A549 (cell line): Measurements from ENCODE around the gene HS3ST5. TPM values are rescaled to one million over a fixed set of nuclear protein-coding genes. Genes with fewer than 3 reads are reported as not detected.

Experiments used
- ATAC-seq, 2 experiments: fragments of 200-7000 bp in 1 of 2; fragments of >200 bp in 1 of 2; cut with Nextera tagmentation in 1 of 2; cut with Tn5 transposase in 1 of 2; 3 replicates each; pipeline versions ENCODE4 v1.8.0 to v1.9.1; 2018 to 2020; ENCODE audit warnings: mild to moderate bottlenecking in 1 of 2, moderate library complexity in 1 of 2
- CTCF ChIA-PET: fragments of 300-600 bp; sonication (Branson Sonifier 250); formaldehyde crosslinking; extraction: SDS; loops from one replicate; lab custom pipeline; 2021; ENCODE audit warnings: antibody characterized with exemption, inconsistent platforms; lab: Yijun Ruan, JAX
- POLR2A ChIA-PET: fragments of 350-600 bp; formaldehyde crosslinking; extraction: SDS; loops from one replicate; lab custom pipeline; 2021; ENCODE audit warnings: antibody characterized with exemption, inconsistent platforms; lab: Yijun Ruan, JAX
- DNase-seq, 2 experiments: peaks; one replicate each; pipeline versions ENCODE4 v3.0.0 to v3.0.0-alpha.2; 2011 to 2016; ENCODE audit warnings: low read depth in 1 of 2, low spot score in 1 of 2
- FAIRE-seq: peaks from 2 replicates; lab custom pipeline; 2011; peaks lifted over from hg19 to GRCh38; lab: Jason Lieb, UNC
- H3K27ac ChIP-seq, 2 experiments: fragments of >200 bp; sonication (Bioruptor Twin); formaldehyde crosslinking; 3 replicates each; pipeline ENCODE4 v1.5.1; 2016 to 2017
- H3K4me1 ChIP-seq: fragments of >200 bp; sonication (Bioruptor Twin); formaldehyde crosslinking; 3 replicates; pipeline ENCODE4 v1.6.1; 2016
- H3K4me2 ChIP-seq: fragments of >200 bp; sonication (Bioruptor Twin); formaldehyde crosslinking; 3 replicates; pipeline ENCODE4 v1.6.1; 2016
- H3K4me3 ChIP-seq: fragments of >200 bp; sonication (Bioruptor Twin); formaldehyde crosslinking; 3 replicates; pipeline ENCODE4 v1.5.1; 2016
- H3K9me3 ChIP-seq: fragments of >200 bp; sonication (Bioruptor Twin); formaldehyde crosslinking; 3 replicates; pipeline ENCODE4 v1.6.1; 2016
- CBX2 ChIP-seq: fragments of 200-600 bp; sonication (generic); IDR thresholded peaks from 2 replicates; pipeline ENCODE4 v1.6.1; 2016; ENCODE audit warnings: low read depth, mild to moderate bottlenecking, borderline replicate concordance
- CBX8 ChIP-seq: fragments of 200-600 bp; sonication (generic); IDR thresholded peaks from 2 replicates; pipeline ENCODE4 v1.6.1; 2016
- CEBPB ChIP-seq, 2 experiments: fragments of >200 bp in 1 of 2; sonication (Bioruptor Twin) in 1 of 2; formaldehyde crosslinking in 1 of 2; IDR thresholded peaks; 2 replicates each; pipeline ENCODE4 v1.6.1; 2012 to 2016
- CHD2 ChIP-seq: fragments of 150-350 bp; IDR thresholded peaks from 2 replicates; pipeline ENCODE4 v1.6.1; 2014; ENCODE audit warnings: low read length; ENCODE audit not compliant: partially characterized antibody
- EP300 ChIP-seq, 2 experiments: fragments of >200 bp; sonication (Bioruptor Twin); formaldehyde crosslinking; IDR thresholded peaks; 2 replicates in 1 of 2; 3 replicates in 1 of 2; pipeline ENCODE4 v1.6.1; 2016 to 2017
- FOSB ChIP-seq: fragments of 250-450 bp; sonication (Bioruptor Pico); IDR thresholded peaks from 2 replicates; pipeline ENCODE4 v1.5.0; 2020; ENCODE audit warnings: mild to moderate bottlenecking, moderate library complexity
- FOSL2 ChIP-seq, 2 experiments: fragments of 450-650 bp in 1 of 2; fragments of >200 bp in 1 of 2; sonication (Bioruptor Twin) in 1 of 2; formaldehyde crosslinking; IDR thresholded peaks; 2 replicates each; pipeline versions ENCODE4 v1.5.0 to v1.6.1; 2016 to 2020; ENCODE audit warnings: mild to moderate bottlenecking in 1 of 2, moderate library complexity in 1 of 2
- FOXS1 ChIP-seq: fragments of 250-450 bp; sonication (Bioruptor Pico); IDR thresholded peaks from 2 replicates; pipeline ENCODE4 v1.5.0; 2020; ENCODE audit warnings: mild to moderate bottlenecking, moderate library complexity
- GATA3 ChIP-seq: IDR thresholded peaks from 2 replicates; pipeline ENCODE4 v1.6.1; 2012; ENCODE audit warnings: borderline replicate concordance
- HDAC2 ChIP-seq: fragments of 200-600 bp; sonication (generic); IDR thresholded peaks from 2 replicates; pipeline ENCODE4 v1.6.1; 2016
- HEYL ChIP-seq: fragments of 250-450 bp; sonication (Bioruptor Pico); IDR thresholded peaks from 2 replicates; pipeline ENCODE4 v1.8.0; 2021; ENCODE audit warnings: mild to moderate bottlenecking, moderate library complexity
- HOXB5 ChIP-seq: fragments of 250-450 bp; sonication (Bioruptor Pico); IDR thresholded peaks from 2 replicates; pipeline ENCODE4 v1.5.0; 2020; ENCODE audit warnings: mild to moderate bottlenecking, moderate library complexity
- NFE2L2 ChIP-seq: fragments of 150-350 bp; conservative IDR thresholded peaks from 2 replicates; pipeline ENCODE4 v1.6.1; 2014; ENCODE audit warnings: low read length
- NPAS2 ChIP-seq: fragments of 250-450 bp; sonication (Bioruptor Pico); IDR thresholded peaks from 2 replicates; pipeline ENCODE4 v1.8.0; 2022; ENCODE audit warnings: mild to moderate bottlenecking, moderate library complexity, borderline replicate concordance
- NR3C1 ChIP-seq: fragments of >200 bp; sonication (Bioruptor Twin); formaldehyde crosslinking; IDR thresholded peaks from 3 replicates; pipeline ENCODE4 v1.6.1; 2017
- POLR2A ChIP-seq: IDR thresholded peaks from 2 replicates; pipeline ENCODE4 v1.6.1; 2012; ENCODE audit warnings: mild to moderate bottlenecking, low read length
- RARB ChIP-seq: fragments of 250-450 bp; sonication (Bioruptor Pico); IDR thresholded peaks from 2 replicates; pipeline ENCODE4 v1.8.0; 2021; ENCODE audit warnings: mild to moderate bottlenecking, moderate library complexity
- RFX5 ChIP-seq: fragments of 450-650 bp; IDR thresholded peaks from 2 replicates; pipeline ENCODE4 v1.7.1; 2014; ENCODE audit warnings: antibody characterized with exemption, mild to moderate bottlenecking, moderate library complexity
- ZFP36 ChIP-seq: fragments of 450-650 bp; IDR thresholded peaks from 2 replicates; pipeline ENCODE4 v1.6.1; 2014; ENCODE audit warnings: borderline replicate concordance; ENCODE audit not compliant: partially characterized antibody
- ZSCAN20 ChIP-seq: fragments of 250-450 bp; sonication (Bioruptor Pico); IDR thresholded peaks from 2 replicates; pipeline ENCODE4 v1.8.0; 2022; ENCODE audit warnings: mild to moderate bottlenecking, moderate library complexity
- WGBS: methylation state at CpG from one replicate; pipeline ENCODE4 v1.1.6; 2017; ENCODE audit errors: missing lambda C conversion rate; 5-methylcytosine and 5-hydroxymethylcytosine counted together
- polyA plus RNA-seq, 4 experiments: library from polyadenylated mRNA; depleted of rRNA in 3 of 4; stranded (reverse); fragments of >200 nt; fragmentation: RNase III in 1 of 4; extraction: RNeasy Plus Mini Kit Qiagen cat#74134 plus additional on column Dnase treatment in 1 of 4; gene quantifications; 2 replicates in 3 of 4; 3 replicates in 1 of 4; pipeline ENCODE4 v1.2.3, GENCODE V29; 2011 to 2017
- TF ChIP-seq, protein P1 (sequence below): fragments of >200 bp; sonication (Bioruptor Twin); formaldehyde crosslinking; IDR thresholded peaks from 2 replicates; pipeline ENCODE4 v1.6.1; 2016
- TF ChIP-seq, protein P2 (sequence below): fragments of 250-450 bp; sonication (Bioruptor Pico); IDR thresholded peaks from 2 replicates; pipeline ENCODE4 v1.5.0; 2021; ENCODE audit warnings: mild to moderate bottlenecking, moderate library complexity, borderline replicate concordance
- TF ChIP-seq, protein P3 (sequence below): fragments of >200 bp; sonication (Bioruptor Twin); formaldehyde crosslinking; IDR thresholded peaks from 3 replicates; pipeline ENCODE4 v1.5.1; 2016
- TF ChIP-seq, protein P4 (sequence below): fragments of 250-450 bp; sonication (Bioruptor Pico); IDR thresholded peaks from 2 replicates; pipeline ENCODE4 v1.5.0; 2020; ENCODE audit warnings: low read depth, mild to moderate bottlenecking, moderate library complexity

The HS3ST5 gene
- polyA plus RNA-seq, 2 of the 4 experiments (the other 2 are of a cell fraction), result not detected

DNA sequence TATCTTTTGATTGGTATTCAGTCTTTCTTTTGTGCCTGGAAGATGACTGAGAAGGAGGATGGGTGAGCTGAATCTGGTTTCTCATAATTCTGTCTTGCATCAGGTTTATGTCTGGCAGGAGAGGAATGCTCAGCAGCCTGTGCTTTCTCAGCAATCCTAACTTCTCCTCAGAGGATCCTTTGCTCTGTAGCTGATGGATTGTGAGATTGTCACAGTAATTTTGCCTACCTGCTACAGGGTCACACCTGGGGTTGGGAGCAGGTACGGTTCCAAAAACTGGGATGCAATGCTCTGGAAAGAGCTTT lies 2.1 kb upstream of the HS3ST5 start:
- POLR2A ChIA-PET, result no interaction called here
- H3K4me3 ChIP-seq, result no peak overlapping the region
- 55% methylated on average over 1 of the region's 1 CpG for WGBS
- DNase-seq (no peak), ATAC-seq (no peak), FAIRE-seq (no peak)
- H3K4me2 ChIP-seq, result no peak overlapping the region
- no peaks in the 10 kb centered on the region for H3K9me3 ChIP-seq
- CTCF ChIA-PET, result interaction anchor here (1.4 kb wide), 1 partner anchor 350 kb away, joined by 3 read pairs; no protein-coding TSS in a partner anchor
- H3K4me1 ChIP-seq, result no peaks in the 10 kb centered on the region
- no peak for TF ChIP-seq GATA3
- TF ChIP-seq RFX5, result no peak
- no peak for TF ChIP-seq RARB (CRISPR knock-in tag)
- no peak for TF ChIP-seq FOSL2 (IDR thresholded peaks at IDR 0.05)
- no peak for TF ChIP-seq FOSL2 (CRISPR knock-in tag; IDR thresholded peaks at IDR 0.05)
- TF ChIP-seq CBX8, result no peak
- no peak overlapping the region for H3K27ac ChIP-seq

DNA sequence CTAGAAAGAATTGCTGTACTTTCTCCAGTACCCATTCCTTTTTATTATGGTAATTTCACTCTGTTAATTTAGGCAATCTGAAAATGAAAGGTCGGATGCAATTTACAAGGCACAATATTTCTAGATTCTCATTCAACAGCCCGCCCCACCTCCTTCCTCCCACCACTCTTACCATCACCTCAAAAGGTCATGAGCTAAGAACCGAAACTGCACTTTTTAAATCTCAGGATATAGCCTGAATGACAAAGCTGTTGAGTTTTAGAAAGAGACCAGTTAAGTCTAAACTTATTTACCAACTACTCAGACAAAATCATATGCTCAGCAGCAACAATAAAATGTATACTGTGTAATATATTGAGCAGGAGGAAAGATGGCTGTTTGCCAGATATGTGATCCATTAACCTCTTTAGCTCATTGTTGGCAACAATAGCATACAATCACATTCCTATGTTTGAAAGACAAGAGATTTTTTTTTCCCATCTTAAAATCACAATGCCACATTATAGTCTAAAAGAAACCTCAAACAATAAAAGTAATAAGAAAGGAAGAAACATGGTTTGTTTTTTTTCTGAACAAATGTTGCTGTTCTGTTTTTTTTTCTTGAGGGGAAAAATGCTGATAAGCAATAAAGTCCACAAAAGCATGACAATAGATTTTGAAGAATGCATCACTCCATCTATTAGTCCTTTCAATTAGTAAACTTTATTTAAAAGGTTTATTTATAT lies 1.6 kb upstream of the HS3ST5 start:
- ChIA-PET POLR2A (no interaction called here), CTCF (interaction anchor here (0.7 to 2.0 kb wide), 4 partner anchors 9 to 43 kb away, joined by 3 to 8 read pairs (median 4); no protein-coding TSS in a partner anchor)
- Histone ChIP-seq H3K4me3 (no peak overlapping the region), H3K27ac (no peak overlapping the region), H3K4me1 (no peaks in the 10 kb centered on the region), H3K4me2 (no peak overlapping the region), H3K9me3 (no peaks in the 10 kb centered on the region)
- TF ChIP-seq, protein P1, sequence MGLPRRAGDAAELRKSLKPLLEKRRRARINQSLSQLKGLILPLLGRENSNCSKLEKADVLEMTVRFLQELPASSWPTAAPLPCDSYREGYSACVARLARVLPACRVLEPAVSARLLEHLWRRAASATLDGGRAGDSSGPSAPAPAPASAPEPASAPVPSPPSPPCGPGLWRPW, result no peak
- TF ChIP-seq CBX2, result no peak
- 9% methylated on average over 3 of the region's 3 CpGs for WGBS
- no peak for ATAC-seq
- DNase-seq, result no peak
- FAIRE-seq, result no peak

DNA sequence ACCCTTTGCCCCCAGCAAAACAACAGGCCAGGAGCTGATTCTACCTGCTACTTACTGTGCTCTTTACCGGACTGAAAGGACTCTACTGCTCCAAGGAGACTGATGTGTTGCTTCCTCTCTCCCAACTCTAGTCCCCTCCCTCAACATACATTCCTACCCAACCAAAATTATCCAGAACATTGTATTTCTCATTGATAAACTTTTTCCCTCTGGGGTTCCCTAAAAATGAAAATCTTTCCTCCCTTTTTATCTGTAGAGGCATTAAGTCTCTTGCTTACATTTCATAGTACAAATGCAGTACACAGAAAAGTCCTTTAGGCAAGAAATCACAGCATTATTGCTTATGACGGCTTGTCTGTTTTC lies 940 bp upstream of the HS3ST5 start:
- POLR2A ChIA-PET, result no interaction called here
- H3K9me3 ChIP-seq, result no peaks in the 10 kb centered on the region
- peak overlapping the region; percentile 97 for H3K4me2 ChIP-seq
- no peaks in the 10 kb centered on the region for H3K4me1 ChIP-seq
- TF ChIP-seq, protein P2, sequence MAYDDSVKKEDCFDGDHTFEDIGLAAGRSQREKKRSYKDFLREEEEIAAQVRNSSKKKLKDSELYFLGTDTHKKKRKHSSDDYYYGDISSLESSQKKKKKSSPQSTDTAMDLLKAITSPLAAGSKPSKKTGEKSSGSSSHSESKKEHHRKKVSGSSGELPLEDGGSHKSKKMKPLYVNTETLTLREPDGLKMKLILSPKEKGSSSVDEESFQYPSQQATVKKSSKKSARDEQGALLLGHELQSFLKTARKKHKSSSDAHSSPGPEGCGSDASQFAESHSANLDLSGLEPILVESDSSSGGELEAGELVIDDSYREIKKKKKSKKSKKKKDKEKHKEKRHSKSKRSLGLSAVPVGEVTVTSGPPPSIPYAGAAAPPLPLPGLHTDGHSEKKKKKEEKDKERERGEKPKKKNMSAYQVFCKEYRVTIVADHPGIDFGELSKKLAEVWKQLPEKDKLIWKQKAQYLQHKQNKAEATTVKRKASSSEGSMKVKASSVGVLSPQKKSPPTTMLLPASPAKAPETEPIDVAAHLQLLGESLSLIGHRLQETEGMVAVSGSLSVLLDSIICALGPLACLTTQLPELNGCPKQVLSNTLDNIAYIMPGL, result no peak
- WGBS, result 38% methylated on average over 2 of the region's 2 CpGs
- no peak for FAIRE-seq
- ATAC-seq, result peak; percentile 14 to 49; a peak in 3 of 6 replicates
- H3K27ac ChIP-seq, result no peak overlapping the region
- H3K4me3 ChIP-seq, result 0 out of 3 replicates have a peak overlapping the region, but pooled peaks have one; percentile 51
- DNase-seq, result no peak
- CTCF ChIA-PET, result interaction anchor here (1.0 to 2.0 kb wide), 5 partner anchors 8 to 177 kb away, joined by 3 to 8 read pairs (median 5); no protein-coding TSS in a partner anchor

DNA sequence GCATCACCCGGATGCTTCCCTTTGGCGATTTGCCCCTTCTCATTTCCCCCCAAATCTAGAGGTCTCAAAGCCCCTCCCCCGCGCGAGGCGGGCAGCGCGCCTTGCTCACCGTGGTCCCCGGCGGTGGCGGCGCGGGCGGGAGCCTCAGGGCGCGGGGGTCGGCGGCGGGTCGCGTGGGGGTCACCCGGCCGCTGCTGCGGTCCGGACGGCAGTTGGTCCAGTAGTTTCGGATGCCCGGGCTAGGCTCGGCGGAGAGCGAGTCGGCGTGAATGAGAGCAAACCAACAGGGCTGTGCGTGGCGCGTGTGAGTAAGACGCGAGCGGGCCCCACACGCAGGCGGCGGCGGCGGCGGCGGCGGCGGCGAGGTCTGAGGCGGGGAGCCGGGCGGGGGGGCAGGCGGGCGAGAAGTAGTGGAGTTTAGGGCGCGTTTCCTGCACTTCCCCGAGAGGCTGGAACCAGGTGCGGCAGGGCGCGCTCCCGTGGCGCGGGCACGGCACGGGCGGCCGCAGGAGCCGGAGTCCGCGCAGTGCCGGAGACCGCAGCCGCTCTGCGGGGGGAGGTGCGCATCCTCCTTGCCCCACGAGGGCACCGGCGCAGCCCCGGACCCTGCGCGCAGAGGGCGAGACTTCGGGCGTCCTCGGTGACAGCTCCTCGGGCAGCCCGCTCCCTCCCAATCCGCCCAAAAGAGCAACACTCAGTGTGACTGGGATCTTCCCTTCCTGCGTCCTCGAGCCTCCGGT lies 567 bp downstream of the HS3ST5 start:
- ATAC-seq (peak; percentile 62 to 64), FAIRE-seq (no peak), DNase-seq (peak in 1 of 2 experiments; percentile 3)
- 5% methylated on average over 6 of the region's 92 CpGs for WGBS
- ChIA-PET POLR2A (no interaction called here), CTCF (interaction anchor here (0.7 to 2.0 kb wide), 4 partner anchors 8 to 259 kb away, joined by 3 to 8 read pairs (median 4); no protein-coding TSS in a partner anchor)
- H3K4me1 ChIP-seq, result no peaks in the 10 kb centered on the region
- peak overlapping the region; percentile 97 for H3K4me2 ChIP-seq
- H3K9me3 ChIP-seq, result no peaks in the 10 kb centered on the region
- no peak for TF ChIP-seq ZFP36
- no peak for TF ChIP-seq NPAS2
- TF ChIP-seq CHD2, result no peak
- TF ChIP-seq HEYL (CRISPR knock-in tag), result no peak
- TF ChIP-seq HOXB5, result no peak
- TF ChIP-seq, protein P3, sequence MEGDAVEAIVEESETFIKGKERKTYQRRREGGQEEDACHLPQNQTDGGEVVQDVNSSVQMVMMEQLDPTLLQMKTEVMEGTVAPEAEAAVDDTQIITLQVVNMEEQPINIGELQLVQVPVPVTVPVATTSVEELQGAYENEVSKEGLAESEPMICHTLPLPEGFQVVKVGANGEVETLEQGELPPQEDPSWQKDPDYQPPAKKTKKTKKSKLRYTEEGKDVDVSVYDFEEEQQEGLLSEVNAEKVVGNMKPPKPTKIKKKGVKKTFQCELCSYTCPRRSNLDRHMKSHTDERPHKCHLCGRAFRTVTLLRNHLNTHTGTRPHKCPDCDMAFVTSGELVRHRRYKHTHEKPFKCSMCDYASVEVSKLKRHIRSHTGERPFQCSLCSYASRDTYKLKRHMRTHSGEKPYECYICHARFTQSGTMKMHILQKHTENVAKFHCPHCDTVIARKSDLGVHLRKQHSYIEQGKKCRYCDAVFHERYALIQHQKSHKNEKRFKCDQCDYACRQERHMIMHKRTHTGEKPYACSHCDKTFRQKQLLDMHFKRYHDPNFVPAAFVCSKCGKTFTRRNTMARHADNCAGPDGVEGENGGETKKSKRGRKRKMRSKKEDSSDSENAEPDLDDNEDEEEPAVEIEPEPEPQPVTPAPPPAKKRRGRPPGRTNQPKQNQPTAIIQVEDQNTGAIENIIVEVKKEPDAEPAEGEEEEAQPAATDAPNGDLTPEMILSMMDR, result no peak
- TF ChIP-seq FOSB, result no peak
- TF ChIP-seq POLR2A, result no peak
- TF ChIP-seq ZSCAN20, result no peak
- TF ChIP-seq, protein P4, sequence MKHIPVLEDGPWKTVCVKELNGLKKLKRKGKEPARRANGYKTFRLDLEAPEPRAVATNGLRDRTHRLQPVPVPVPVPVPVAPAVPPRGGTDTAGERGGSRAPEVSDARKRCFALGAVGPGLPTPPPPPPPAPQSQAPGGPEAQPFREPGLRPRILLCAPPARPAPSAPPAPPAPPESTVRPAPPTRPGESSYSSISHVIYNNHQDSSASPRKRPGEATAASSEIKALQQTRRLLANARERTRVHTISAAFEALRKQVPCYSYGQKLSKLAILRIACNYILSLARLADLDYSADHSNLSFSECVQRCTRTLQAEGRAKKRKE (CRISPR knock-in tag), result no peak
- TF ChIP-seq NFE2L2, result no peak
- no peak for TF ChIP-seq EP300 (IDR thresholded peaks at IDR 0.05)
- no peak for TF ChIP-seq FOXS1 (CRISPR knock-in tag)
- TF ChIP-seq NR3C1, result no peak
- no peak for TF ChIP-seq CEBPB (IDR thresholded peaks at IDR 0.05)
- TF ChIP-seq HDAC2, result no peak
- H3K4me3 ChIP-seq, result peak overlapping the region; percentile 51
- H3K27ac ChIP-seq, result no peak overlapping the region
